Activated naive CD4-positive, alpha-beta T cell treated with anti-CD3 and anti-CD28 coated beads, Interleukin-2, amount 50 U/mL, for 72 hours (primary cell): ENCODE results near the gene MX2. TPM values are rescaled to one million over a fixed set of nuclear protein-coding genes. Genes with fewer than 3 reads are reported as not detected.

ENCODE experiments used
- ATAC-seq, 2 donors: fragments of 150-1000 bp; cut with Tn5 transposase; 2 replicates each; pipeline ENCODE4 v1.10.0; 2021; ENCODE audit warnings: mild to moderate bottlenecking in 2 of 2, moderate library complexity in 2 of 2
- DNase-seq, 2 donors: peaks; one replicate each; pipeline ENCODE4 v3.0.0; 2021 to 2022; ENCODE audit warnings: low spot score in 2 of 2
- H3K27ac Mint-ChIP-seq, 2 donors: one replicate each; pipeline ENCODE4 v1.8.0; 2022; ENCODE audit warnings: mild to moderate bottlenecking in 2 of 2, mixed read lengths in 2 of 2
- H3K36me3 Mint-ChIP-seq, 2 donors: one replicate each; pipeline ENCODE4 v1.8.0; 2022; ENCODE audit warnings: mixed read lengths in 2 of 2
- H3K9me3 Mint-ChIP-seq, 2 donors: one replicate each; pipeline ENCODE4 v1.8.0; 2022; ENCODE audit warnings: mixed read lengths in 2 of 2
- total RNA-seq, 2 donors: library from RNA; stranded (reverse); gene quantifications; one replicate each; pipeline ENCODE4 v1.2.3, GENCODE V29; 2022

MX2 gene
- total RNA-seq, 2 donors from 2014 or later, result 3.6 to 79.4 TPM

DNA sequence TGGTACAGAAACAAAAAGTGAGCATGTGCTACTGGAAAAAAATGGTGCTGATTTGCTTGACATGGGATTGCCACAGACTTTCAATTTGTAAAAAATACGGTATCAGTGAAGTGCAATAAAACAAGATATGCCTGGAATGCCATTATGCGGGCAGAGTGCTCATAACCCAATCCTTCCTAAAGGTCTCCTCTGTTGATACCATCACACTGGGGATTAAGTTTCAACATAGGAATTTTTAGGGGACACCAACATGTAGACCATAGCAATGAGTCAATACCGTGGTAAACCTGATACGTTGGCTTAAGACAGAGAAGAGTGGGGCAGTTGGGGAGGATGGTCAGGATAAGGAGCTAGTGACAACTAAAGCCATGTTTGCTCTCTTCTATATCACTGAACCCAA is 84.8 kb downstream of the MX2 start:
- Mint-ChIP-seq H3K36me3 (peaks cover 4 to 61% of the 10 kb centered on the region in 2 donors), H3K9me3 (no peaks in the 10 kb centered on the region), H3K27ac (peak overlapping the region; percentile 56 to 82)
- ATAC-seq (no peak), DNase-seq (no peak)

DNA sequence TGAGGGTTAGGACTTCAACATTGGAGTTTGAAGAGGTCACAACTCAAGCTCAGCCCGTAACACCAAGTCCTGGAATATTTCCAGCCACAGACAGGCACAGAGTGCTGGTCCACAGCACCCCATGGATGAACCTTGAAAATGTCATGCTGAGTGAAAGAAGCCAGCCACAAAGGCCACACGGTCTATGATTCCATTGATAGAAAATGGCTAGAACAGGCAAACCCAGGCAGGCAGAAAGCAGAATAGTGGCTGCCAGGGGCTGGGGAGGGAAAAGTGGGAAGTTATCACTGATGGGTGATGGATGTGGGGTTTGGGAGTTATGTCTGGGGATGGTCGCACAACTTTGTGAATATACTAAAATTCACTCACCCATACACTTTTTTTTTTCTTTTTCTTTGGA is 85.5 kb downstream of the MX2 start:
- no peaks in the 10 kb centered on the region for H3K9me3 Mint-ChIP-seq
- H3K36me3 Mint-ChIP-seq, result peaks cover 4 to 56% of the 10 kb centered on the region in 2 donors
- ATAC-seq (no peak), DNase-seq (no peak)
- H3K27ac Mint-ChIP-seq, result peak overlapping the region; percentile 56 to 77

DNA sequence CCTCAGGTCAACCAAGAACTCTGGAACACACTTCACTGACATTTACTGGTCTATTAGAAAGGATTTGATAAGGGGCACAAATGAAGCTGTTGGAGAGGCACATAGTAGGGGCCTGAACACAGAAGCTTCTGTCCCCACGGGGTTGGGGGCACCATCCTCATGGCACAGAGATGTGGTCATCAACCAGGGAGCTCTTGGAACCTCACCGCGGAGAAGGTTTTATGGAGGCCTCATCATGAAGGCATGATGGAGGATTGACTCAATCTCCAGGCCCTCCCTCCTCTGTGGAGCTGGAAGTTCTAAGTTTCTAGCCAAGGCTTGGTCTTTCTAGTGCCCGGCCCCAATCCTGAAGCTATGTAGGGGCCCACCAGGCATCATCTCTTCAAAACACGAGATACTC is 87.8 kb downstream of the MX2 start:
- ATAC-seq (no peak), DNase-seq (no peak)
- H3K27ac Mint-ChIP-seq, result peak overlapping the region in 1 of 2 donors; percentile 60
- H3K9me3 Mint-ChIP-seq, result no peaks in the 10 kb centered on the region
- peaks cover 4 to 57% of the 10 kb centered on the region in 2 donors for H3K36me3 Mint-ChIP-seq

DNA sequence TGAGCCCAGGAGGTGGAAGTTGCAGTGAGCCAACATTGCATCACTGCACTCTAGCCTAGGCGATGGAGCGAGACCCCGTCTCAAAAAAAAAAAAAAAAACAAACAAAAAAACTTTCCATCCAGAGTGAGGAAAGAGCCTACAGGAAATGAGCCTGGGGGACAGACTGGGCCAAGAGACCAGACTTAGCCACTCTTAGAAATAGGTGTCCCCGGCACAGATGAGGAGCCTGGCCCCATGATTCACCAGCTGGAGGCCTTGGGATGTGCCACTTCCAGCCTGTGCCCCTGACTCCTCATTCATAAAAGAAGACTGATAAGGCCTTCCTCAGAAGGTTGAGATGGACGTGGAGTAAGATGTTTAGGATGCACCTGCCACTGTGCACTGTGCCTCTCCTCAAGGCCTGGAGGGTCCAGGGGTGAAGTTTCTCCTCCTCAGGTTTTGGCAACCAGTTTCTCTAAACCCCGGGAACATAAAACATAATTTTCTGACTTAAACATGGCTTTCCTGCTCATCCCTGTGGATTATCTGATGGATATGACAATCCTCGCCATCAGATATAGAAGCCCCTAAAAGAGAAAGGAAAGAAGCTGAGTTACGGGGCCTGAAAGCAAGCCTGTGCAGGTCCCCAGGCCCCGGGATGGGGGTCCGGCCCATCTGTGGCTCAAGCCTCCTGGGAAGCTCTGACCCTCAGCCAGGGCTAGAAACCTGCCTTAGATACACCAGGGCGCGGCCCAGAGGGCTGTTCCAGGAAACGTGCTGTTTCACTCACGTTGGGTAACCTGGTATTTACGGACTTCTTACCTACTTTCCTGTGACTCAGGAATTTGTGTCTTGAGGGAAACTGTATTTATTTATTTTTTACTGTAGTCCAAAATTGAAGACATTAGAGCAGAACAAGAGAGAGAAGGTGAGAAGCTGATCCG is 90.2 kb downstream of the MX2 start:
- H3K27ac Mint-ChIP-seq, result peak overlapping the region; percentile 25 to 60
- H3K9me3 Mint-ChIP-seq, result no peaks in the 10 kb centered on the region
- H3K36me3 Mint-ChIP-seq, result peaks cover 0 to 36% of the 10 kb centered on the region in 2 donors
- ATAC-seq, result no peak
- DNase-seq, result no peak

DNA sequence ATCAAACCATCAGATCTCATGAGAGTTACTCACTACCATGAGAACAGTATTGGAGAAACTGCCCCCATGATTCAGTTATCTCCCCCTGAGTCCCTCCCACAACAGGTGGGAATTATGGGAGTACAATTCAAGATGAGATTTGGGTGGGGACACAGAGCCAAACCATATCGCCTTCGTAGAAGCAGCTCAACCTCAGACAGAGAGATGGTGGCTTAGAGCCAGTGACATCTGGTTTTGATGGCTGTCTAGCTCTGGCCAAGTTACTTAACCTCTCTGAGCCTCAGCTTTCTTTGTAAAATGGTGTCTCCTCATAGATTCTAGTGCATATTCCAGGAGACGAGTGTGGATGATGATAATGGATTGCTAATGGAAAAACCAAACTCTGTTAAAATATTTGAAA is 91.4 kb downstream of the MX2 start:
- ATAC-seq (no peak), DNase-seq (no peak)
- Mint-ChIP-seq H3K36me3 (peaks cover 0 to 29% of the 10 kb centered on the region in 2 donors), H3K27ac (peak overlapping the region; percentile 25 to 56), H3K9me3 (no peaks in the 10 kb centered on the region)

DNA sequence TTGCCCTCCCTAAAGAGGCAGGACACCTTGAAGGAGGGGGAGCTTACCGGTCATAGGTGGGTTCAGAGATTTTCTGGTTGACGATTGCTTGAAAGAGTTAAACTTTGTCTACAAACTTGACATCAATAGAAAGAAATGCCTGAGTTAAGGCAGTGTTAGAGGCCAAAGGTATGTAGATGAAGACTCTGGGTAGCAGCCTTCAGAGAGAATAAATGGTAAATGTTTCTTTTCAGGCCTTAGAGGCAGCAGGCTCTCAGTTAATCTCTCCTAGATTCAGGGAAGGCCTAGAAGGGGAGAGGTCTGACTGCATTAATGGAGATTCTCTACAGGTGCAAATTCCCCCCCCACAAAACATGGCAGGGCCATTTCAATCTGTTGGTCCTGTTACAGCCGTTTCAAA is 91.9 kb downstream of the MX2 start:
- Mint-ChIP-seq H3K9me3 (no peaks in the 10 kb centered on the region), H3K27ac (peak overlapping the region; percentile 25 to 56), H3K36me3 (peaks cover 0 to 28% of the 10 kb centered on the region in 2 donors)
- DNase-seq (no peak), ATAC-seq (no peak)

DNA sequence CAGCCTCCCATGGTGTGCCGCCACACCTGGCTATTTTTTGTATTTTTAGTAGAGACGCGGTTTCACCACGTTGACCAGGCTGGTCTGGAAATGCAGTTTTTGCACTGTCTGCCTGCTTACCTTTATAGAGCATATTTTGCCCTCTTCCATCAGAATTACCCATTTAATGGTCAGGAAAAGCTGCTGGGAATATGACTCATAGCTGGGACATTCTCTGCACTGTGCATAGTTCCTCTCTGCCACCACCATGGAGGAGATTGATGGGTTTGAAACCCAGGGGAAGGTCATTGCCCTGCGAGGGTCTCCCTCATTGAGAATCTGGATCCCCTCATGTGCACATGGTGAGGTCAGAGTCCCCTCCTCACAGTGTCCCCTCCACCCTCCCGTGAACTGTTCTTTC is 96.3 kb downstream of the MX2 start:
- peaks cover 0 to 12% of the 10 kb centered on the region in 2 donors for H3K36me3 Mint-ChIP-seq

DNA sequence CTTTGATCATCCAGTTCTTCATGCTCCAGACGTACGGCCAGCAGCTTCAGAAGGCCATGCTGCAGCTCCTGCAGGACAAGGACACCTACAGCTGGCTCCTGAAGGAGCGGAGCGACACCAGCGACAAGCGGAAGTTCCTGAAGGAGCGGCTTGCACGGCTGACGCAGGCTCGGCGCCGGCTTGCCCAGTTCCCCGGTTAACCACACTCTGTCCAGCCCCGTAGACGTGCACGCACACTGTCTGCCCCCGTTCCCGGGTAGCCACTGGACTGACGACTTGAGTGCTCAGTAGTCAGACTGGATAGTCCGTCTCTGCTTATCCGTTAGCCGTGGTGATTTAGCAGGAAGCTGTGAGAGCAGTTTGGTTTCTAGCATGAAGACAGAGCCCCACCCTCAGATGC is 96.7 kb downstream of the MX2 start:
- H3K36me3 Mint-ChIP-seq, result peaks cover 0 to 8% of the 10 kb centered on the region in 2 donors
- peak overlapping the region in 1 of 2 donors; percentile 31 for H3K27ac Mint-ChIP-seq
- H3K9me3 Mint-ChIP-seq, result peaks cover 0 to 1% of the 10 kb centered on the region in 2 donors
- ATAC-seq, result no peak
- DNase-seq, result no peak

More for the DNA sequence above, 96.3 kb downstream of the MX2 start:
- H3K9me3 Mint-ChIP-seq, result no peaks in the 10 kb centered on the region
- no peak for DNase-seq
- no peak for ATAC-seq
- H3K27ac Mint-ChIP-seq, result peak overlapping the region in 1 of 2 donors; percentile 31

Other genes starting within 250 kb of the MX2 start
- gene BACE2, start 193.9 kb upstream of the MX2 start, total RNA-seq, result 1 to 10 TPM in 1 of 2 donors, not detected in 1; 1.3 TPM
- not detected for gene FAM3B, start 45.2 kb upstream of the MX2 start, total RNA-seq
- 100 to 1,000 TPM in 1 of 2 donors, 10 to 100 TPM in 1; 18.0 to 365 TPM for gene MX1, start 64.2 kb downstream of the MX2 start, total RNA-seq
- gene TMPRSS2, start 146.1 kb downstream of the MX2 start, total RNA-seq, result not detected